GM18909 (cell line): ENCODE measurements around the gene LEFTY1.

ENCODE experiments used
- ATAC-seq: cut with Tn5 transposase; IDR thresholded peaks from one replicate; pipeline ENCODE4 v1.9.1; 2021; ENCODE audit warnings: mild to moderate bottlenecking; ENCODE audit not compliant: unreplicated experiment, poor library complexity

The LEFTY1 gene

DNA sequence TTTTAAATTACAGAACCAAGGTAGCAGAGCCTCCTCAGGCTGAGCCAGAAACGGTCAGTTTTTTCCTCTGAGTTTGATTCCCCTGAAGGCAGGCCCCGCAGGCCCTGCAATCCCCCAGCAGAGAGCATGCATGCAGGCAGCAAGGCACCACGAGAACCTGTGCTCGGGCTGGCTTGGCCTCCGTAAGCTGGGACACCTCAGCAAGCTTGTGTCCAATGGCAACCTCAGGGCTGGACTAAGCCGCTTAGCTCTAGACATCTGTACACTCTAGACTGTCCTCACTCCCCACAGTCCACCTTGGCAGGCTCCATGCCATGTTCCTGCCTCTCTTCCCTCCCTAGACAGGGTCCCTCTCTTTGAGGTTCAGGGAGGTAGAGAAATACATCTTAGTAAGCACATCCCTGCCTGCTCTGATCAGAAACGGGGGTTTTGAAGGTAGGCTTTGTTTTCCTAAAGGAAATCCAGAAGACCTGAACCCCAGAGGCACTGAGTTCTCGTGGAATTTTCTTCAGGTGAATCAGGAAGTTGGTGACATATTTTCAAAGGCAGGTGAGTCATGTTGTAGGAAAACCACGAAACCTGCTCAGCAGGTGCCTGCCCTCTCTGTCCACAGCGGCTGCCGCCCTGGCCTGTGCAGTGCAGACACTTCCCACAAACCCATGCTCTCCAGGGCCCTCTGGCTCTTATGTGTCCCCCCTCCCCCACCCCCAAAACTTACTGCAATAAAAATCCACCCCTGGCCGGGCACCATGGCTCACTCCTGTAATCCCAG lies 13.7 kb downstream of the LEFTY1 start:
- ATAC-seq: no peak

DNA sequence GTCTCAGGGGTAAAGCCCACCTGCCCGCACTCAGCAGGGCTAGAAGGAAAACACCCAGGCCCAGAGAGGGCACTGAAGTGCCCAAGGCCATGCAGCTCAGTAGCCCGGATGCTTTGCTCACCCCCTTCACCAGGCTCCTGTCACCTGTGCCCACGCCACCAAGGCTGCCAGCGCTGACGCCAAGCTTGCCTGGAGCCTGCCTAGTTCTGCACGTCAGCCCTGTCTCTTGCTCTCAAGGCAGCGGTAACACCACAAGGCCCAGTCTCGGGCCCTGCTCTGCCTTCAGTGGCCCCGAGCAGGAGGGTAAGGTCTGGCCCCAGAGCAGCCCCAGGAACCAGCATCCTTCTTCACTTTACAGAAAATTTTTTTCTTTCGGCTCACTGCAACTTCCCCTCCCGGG lies 14.5 kb downstream of the LEFTY1 start:
- no peak for ATAC-seq

DNA sequence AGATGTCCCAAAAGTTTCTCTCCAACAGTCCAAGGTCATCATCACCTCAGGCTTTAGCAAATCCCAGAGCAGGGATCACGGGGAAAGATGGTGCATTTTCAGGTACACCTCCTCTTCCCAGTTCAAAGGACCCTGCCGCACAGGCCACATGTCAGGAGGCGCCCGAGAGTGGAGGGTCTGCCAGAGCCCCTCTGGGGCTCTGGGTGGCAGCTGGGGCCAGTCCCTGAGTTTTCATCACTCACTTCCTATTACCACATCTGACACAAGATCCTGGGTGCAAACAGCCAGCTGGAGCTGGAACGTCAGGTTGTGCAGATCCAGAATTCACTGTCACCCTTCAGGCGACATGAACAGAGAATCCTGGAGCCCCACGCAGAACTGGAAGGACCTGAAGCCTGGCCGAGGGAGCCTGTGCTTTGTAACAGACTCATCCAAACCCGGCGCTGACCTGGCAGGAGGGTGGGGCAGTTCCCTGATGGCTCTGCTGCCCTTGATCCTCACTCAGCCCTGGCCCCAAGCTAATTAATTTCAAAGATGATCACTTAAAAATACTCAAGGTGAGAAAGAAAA lies 15.6 kb downstream of the LEFTY1 start:
- no peak for ATAC-seq

DNA sequence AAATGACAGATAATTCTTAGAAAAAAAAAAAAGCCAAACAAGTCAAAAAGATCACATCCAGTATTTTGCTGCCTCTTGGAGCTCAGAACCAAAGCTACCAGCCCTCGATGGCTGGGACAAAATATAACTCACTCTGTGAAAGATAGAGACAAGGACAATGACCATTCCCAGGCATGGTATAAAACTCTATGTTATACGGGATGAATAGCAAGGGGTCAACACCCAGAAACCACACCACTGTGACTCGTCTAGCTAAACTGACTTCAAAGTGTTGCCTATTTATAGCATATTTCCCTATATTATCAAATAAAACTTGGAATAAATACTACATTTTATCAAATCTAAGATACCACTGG lies 16.9 kb downstream of the LEFTY1 start:
- ATAC-seq: no peak

DNA sequence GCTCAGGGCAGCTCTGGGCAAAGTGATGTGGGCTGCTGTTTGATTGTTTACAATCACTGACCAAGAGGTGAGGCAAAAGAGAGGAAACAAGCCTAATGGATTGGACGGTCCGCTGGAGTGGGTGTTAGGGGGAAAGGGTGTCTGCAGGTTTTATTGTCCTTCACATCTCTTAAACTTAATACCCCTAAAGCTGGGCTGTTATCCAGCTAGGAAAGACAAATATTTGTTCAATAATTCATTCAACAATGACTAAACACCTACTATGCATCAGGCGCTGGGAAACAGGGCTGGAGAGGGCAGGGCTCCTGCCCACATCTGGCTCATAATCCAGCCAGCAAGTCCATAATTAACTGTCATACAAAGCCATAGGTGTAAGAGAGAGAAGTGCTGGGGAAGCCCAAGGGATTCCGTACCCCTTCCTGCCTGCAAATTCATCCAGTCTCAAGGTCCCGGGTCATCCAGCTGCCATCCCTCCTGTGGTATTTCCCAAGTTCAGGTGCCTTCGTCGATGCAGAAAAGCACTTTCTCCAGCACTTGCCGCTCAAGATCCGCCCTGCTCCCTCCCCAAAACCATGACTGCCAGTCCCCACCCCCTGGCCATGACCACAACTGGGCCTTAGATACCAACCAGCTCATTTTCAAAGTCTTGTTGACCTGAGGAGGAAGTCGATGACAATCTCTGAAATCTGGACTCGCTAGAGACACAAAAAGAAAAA lies 17.4 kb downstream of the LEFTY1 start:
- ATAC-seq: no peak

DNA sequence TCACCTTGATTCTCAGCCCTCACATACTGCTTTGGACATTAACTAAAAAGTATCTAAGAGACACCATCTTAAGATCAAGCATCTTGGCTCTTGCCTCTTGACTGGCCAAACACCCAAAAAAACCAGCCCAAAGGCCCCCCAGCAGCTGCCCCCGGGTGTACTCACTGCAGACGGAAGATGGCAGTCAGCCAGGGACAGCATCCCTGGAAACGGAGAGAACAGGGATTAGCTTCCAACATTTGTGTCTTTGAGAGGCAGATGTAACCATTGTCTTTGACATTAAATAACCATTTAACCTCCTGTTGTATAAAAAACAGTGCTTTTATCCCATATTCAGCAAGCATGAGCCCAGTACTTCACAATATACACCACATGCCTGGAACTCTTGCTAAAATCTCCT lies 18.0 kb downstream of the LEFTY1 start:
- ATAC-seq: no peak

DNA sequence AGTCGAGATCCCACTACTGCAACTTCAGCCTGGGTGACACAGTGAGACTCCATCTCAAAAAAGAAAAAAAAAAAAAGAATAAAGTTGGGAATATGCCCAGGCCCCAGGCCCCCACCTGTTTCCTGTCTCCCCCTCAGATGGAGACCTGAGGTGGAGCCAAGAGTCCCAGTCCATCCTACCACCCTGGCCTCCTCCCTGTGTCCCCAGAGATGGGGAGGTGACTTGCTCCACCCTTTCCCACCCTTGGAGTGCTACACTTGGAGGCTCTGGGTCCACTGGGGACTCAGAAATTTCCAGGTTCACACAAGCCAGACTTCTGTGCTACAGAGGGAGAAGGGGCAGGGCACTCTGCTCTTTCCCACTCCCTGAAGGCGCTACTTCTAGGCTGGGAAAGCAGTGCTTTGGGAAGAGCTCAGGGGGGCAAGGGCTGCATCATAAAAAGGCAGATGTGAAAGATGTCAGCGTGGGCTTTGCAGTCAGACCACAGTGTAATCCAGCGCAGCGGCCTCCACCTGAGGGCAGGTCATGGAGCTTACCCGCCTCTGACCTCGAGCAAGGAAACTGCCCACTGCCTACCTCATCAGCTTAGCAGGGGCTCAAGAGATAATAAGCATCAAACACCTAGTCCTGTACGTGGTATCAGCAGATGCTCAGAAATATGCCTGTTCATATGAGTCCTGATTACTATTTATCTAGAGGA lies 20.2 kb downstream of the LEFTY1 start:
- no peak for ATAC-seq

DNA sequence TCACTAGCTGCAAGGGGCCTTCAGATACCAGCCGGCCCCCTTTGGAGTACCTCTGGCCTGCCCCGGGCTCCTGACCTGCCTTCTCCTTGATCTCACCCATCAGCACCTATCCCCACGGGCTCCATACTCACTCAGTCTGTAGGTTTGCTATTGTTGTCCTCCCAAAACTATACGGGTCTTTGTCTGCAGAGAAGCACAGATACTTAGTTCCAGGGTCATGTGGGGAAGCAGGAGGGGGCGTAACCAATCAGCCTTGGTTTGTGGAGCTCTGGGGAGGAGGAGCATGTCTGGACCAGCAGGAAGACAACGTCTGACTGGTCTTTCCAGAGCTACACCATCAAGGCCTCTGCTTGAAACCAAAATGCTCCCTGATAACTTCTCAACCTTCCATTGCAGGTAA lies 22.0 kb downstream of the LEFTY1 start:
- ATAC-seq: no peak

DNA sequence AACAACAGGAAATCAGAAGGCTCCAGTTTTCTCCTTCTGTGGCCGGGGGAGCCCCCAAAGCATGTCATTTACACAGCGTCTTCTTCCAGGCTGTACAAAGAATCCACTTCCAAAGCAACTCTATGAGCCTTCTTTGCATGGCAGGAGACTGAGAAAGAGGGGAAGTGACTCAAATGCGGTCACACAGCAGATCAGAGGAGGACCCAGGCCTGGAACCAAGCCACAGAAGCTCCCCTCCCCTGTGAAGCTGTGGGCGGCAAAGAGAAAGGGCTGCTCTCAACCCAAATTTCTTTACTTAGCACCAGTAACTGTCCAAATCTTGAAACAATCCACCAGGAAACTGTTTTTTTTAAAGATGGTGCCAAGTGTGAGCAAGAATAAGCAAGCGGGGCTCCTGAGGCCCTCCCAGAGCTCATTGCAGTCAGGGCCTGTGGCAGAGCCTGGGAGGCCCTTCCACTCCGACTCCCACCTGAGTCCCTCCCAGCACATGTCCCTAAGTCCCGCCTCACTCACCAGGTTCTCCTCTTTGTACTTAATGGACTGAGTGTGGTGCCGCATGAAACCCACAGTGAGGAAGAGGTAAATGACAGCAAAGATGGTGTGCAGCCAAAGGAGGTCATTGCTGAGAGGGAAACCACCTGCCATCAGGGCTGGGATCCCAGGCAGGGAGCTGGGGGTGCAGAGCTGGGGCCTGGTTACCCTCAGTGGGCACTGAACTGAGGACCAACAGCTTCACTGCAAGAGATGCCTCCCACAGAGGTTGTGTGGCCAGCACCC lies 22.7 kb downstream of the LEFTY1 start:
- ATAC-seq: no peak

DNA sequence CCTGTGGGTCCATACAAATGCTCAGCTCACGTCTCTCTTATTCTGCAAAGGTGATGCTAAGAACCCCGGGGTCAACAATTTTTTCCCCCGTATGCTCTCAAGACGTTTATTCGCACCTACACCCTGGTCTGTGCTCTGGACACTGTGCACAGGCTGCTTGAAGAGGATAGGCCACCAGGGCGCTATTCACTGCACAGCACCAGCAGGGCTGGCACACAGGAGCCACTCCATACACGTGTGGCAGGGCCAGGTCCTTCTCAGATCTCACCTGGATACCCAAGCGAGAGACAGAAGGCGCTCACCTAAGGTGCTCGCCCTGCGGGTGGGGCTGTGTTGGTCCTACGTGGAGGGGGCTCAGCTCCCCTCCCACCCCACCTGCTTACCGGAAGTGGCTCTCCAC lies 23.4 kb downstream of the LEFTY1 start:
- no peak for ATAC-seq

DNA sequence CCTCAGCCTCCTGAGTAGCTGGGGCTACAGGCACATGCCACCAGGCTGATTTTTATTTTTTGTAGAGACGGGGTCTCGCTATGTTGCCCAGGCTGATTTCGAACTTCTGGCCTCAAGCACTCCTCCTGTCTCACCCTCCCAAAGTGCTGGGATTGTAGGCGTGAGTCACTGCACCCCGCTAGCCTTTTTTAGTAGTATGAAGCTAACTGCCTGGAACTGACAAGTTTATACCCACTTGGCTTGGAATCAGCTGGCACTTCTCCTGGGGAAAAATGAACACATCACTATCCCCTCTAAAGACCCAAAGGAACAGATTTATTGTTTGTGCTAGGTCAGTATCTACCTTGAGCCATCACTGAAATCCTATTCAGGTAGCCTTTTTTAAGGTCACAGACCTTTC lies 25.8 kb downstream of the LEFTY1 start:
- no peak for ATAC-seq

DNA sequence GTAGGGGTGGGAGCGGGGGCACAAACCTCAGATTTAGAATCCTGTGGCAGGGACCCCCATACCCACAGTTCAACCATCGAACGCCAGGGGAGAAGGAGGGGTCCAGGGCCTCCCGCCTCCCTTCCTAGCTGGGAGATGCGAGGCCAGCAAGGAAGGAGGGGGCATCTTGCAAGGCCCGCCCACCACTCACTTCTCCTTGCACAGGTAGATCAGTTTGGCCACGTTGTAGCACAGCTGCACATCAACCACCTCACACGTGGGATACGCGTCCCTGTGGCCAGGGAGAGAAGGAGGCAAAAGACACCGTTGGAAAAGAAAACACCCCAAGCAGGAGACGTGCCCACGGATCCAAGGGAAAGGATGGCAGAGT lies 26.4 kb downstream of the LEFTY1 start:
- no peak for ATAC-seq

DNA sequence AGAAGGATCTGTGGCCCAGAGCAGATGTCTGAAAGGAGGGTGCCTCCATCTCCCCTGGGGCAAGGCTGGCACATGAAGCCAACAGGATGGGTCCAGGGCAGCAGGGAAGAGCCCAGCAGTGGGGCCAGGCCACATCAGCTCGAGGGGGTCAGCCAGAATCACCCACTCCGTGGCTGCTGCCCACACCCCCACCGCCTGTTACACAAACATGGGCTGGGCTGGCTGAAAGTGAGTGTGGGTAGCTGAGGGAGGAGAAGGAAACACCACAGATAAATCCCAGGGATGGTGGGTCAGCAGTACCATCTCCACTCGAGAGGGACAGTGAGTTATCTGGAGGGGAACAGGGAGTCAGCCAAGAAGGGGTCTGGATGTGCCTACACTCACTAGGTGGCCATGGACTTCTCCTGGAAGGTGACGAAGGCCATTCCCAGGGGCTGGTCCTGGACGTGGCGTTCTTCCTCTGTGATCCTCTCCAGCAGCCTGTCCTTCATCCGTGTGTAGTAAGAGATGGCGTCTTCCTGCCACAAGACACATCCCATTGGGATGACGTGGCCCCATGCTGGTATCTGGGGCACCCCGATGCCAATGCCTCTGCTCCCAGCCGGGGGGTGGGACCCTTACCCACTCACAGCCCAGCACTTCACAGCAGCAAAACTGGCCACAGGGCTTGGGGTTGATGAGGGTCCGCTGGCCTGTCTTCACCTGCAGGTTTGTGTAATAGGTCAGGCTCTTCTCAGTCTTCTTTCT lies 26.9 kb downstream of the LEFTY1 start:
- ATAC-seq: no peak

DNA sequence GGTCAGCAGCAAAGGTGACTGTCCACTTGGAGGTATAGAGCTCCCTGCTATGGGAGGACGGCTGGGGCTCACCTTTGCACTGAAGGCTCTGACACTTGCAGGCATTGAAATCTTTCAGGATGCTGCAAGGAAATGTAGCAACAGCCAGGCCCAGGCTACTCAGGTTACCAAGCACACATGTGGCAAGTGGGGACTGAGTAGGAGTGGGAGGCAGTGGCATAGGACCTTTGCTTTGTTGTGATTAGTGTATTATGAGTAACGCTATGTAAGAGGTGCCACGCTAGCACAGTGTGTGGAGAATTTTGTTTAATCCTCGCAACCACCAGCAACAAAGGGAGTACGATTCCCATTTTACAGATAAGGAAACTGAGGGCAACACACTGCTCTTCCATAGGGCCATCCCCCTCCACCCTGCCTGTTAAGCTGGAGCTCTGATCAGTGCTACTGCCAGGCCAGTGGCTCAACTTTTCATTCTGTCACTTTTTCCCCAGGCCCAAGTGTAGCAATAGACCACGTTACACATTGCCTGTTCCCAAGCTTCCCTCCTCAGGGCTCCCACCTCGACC lies 28.0 kb downstream of the LEFTY1 start:
- no peak for ATAC-seq

DNA sequence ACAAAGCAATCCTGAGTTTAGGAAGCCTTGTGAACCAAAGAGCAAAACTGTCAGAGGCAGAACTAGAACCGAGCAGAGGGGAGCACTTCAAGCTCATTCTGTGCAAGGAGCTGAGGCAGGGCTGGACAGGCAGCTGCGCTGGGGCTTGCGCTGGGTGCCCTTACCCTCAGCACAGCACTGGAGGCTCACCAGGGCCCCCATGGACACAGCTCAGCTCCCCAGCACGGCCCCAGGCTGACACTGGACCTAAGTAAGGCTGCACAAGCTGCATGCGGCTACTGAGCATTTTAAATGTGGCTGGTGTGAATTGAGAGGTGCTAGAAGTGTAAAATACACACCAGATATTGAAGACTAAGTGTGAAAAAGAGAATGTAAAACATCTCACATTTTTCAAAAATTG lies 28.8 kb downstream of the LEFTY1 start:
- ATAC-seq: no peak

DNA sequence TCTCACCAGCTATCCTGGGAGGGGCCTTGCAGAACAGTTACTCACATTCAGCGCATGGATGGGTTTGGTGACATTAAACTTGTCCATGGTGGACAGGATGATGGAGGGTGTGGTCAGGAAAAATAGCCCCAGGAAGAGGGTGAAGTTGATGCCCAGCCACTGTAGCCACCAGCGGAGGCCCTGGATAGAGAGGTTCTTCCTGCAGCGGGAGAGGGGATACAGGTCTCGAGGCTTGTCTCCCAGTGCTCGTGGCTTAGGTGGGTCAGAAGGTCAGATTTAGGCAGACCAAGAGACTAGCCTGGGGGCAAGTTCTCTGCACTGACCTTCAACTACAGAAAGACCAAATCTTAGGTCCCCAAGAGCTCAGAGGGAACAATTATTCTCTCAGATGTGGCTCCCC lies 29.8 kb downstream of the LEFTY1 start:
- ATAC-seq: no peak

DNA sequence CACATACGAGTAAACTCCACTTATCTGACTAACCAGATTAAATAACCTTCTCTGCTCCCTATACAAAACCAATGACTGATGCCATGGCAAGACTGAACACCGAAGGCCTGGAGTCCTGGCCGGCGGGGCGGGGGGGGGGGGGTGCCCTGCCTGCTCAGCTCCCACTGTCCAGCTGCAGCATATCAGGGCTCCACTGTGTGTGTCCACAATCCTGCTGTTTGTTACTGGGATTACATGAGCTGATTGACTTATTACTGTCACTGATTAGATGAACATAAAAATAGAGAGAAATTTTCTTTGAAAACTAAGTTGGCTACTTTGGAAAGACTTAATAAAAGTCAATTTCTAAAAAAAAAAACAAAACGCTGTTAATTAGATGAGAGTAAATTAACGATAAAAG lies 31.7 kb downstream of the LEFTY1 start:
- no peak for ATAC-seq

DNA sequence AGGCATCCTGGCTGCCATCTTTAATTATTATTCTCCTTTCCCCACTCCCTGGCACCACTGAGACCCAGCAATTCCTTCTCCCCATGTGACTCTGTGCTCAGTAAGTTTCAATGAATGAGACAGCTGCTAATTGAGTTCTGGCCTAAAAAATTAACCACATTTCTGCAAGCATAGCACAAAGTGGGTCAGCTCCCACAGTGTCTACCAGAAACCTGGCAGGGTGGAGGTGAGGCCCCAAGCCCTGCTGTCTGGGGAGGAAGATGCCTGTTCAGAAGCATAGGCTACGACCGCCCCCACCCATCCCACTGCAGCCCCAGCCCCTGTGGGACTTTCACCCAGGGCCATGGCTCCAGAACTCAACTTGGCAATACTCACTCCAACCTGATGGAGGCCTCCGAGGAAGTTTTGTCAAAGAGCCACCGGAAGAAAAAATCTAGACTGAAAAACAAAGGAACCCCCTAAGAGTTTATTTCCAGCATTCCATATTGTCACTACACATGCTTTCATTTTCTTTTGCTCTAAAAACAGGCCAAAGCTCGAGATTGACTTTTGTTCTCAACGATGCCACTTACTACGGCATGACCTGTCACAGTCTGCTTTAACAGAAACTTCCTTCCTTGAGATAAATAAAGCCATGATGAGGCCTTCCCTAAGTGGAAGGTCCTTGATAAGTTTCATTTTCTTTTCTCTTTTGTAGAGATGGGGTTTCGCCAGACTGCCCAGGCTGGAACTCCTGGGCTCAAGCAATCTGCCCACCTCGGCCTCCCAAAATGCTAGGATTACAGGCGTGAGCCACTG lies 33.2 kb downstream of the LEFTY1 start:
- no peak for ATAC-seq

DNA sequence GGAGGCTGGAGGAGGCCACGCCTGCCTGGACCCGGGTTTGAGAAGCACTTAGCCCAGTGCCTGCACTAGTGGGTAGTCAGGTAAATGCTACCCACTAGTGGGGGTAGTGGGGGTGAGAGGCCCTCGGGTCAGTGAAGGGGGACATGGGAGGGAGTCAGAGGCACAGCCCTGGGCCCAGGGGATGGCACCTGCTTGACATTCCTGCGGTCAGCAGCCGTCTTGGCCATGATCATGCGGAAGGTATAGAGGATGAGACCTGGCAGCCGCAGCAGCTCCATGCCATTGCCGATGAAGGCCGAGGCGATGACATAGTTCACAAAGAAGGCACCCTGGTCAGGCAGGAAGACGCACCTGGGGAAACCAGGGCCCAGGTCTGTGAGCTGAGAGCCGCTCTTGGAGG lies 35.5 kb downstream of the LEFTY1 start:
- ATAC-seq: no peak
